Breast epithelium (tissue), 4 donors: ENCODE results near the gene APEH. TPM values are rescaled to one million over a fixed set of nuclear protein-coding genes. Genes with fewer than 3 reads are reported as not detected.

ENCODE experiments used
- DNase-seq, 2 donors: peaks; one replicate each; pipeline ENCODE4 v3.0.0-alpha.2; 2019; ENCODE audit warnings: low spot score in 2 of 2
- H3K27ac ChIP-seq, 2 donors: fragments of 200-600 bp; sonication (generic) in 1 of 2; one replicate each; pipeline ENCODE4 v1.5.1; 2016 to 2019; ENCODE audit warnings: mild to moderate bottlenecking in 1 of 2
- H3K27me3 ChIP-seq, 2 donors: fragments of 200-600 bp; sonication (generic) in 1 of 2; one replicate each; pipeline versions ENCODE4 v1.5.1 to v1.6.0; 2017 to 2019; ENCODE audit warnings: control low read depth in 1 of 2, mild to moderate bottlenecking in 1 of 2
- H3K36me3 ChIP-seq: fragments of 200-600 bp; one replicate; pipeline ENCODE4 v1.5.1; 2019
- H3K4me1 ChIP-seq, 2 donors: fragments of 200-600 bp; sonication (generic); one replicate each; pipeline ENCODE4 v1.5.1; 2016 to 2019; ENCODE audit warnings: control low read depth in 1 of 2
- H3K4me3 ChIP-seq, 3 donors: fragments of 200-600 bp; sonication (generic); 1 replicate in 2 of 3; 2 replicates in 1 of 3; pipeline ENCODE4 v1.5.1; 2016 to 2019; ENCODE audit warnings: mild to moderate bottlenecking in 3 of 3, moderate library complexity in 2 of 3
- H3K9me3 ChIP-seq, 2 donors: fragments of 200-600 bp; sonication (generic) in 1 of 2; one replicate each; pipeline ENCODE4 v1.5.1; 2016 to 2019; ENCODE audit warnings: control low read depth in 1 of 2
- POLR2A ChIP-seq: fragments of 450-650 bp; IDR thresholded peaks from one replicate; pipeline ENCODE4 v1.6.1; 2016; ENCODE audit warnings: antibody characterized with exemption, mild to moderate bottlenecking, moderate library complexity
- POLR2AphosphoS5 ChIP-seq, 3 donors: sonication (generic); formaldehyde crosslinking; IDR thresholded peaks; one replicate each; pipeline ENCODE4 v1.6.1; 2017; ENCODE audit warnings: antibody characterized with exemption in 3 of 3
- intact Hi-C: fragments of 100-400 bp; cut with DNase I; formaldehyde crosslinking; loops from one replicate; pipeline ENCODE4 v1.15.1; 2023; ENCODE audit warnings: low total_unique reads
- total RNA-seq, 3 donors: library from RNA; depleted of rRNA; stranded (reverse); fragments of >200 nt; gene quantifications; one replicate each; pipeline ENCODE4 v1.1.0, GENCODE V29; 2016
- TF ChIP-seq, protein P1 (sequence below), 3 donors: fragments of 450-650 bp; IDR thresholded peaks; one replicate each; pipeline ENCODE4 v1.5.1; 2016 to 2017; ENCODE audit warnings: antibody characterized with exemption in 3 of 3, mild to moderate bottlenecking in 3 of 3, moderate library complexity in 3 of 3

APEH gene
- total RNA-seq, 3 donors from 2014 or later, result 69.5 to 80.0 (median 70.1) TPM

DNA sequence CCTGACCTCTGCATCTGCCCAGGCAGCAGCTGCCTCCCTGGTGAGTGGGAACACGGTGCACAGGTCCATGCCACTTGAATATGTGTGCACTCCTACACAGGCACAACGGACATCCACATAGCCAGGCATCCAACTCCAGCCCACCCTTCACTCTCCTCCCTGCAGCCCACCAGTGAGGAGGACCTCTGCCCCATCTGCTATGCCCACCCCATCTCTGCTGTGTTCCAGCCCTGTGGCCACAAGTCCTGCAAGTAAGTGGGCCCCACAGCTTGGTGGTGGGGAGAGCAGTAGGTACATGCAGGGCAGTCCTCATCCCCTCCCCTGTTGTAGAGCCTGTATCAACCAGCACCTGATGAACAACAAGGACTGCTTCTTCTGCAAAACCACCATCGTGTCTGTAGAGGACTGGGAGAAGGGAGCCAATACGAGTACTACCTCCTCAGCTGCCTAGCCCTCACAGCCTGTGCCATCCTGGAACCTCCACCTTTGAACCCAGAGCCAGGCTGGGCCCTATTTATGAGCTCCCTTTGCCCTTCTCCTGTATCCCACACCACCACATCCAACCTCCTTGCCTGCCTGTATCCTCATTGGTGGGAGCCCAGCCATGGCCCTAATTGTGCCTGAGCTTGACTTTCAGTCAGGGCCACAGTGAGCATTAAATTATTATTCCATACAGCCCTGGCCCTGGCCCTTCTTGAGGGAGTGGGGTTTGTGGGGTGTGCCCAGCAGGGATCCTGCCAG lies 46.9 kb downstream of the APEH start:
- Histone ChIP-seq H3K4me3 (no peak overlapping the region), H3K4me1 (peaks cover 10 to 14% of the 10 kb centered on the region in 2 donors), H3K27ac (no peak overlapping the region), H3K36me3 (no peaks in the 10 kb centered on the region), H3K9me3 (no peaks in the 10 kb centered on the region), H3K27me3 (no peaks in the 10 kb centered on the region)
- TF ChIP-seq POLR2AphosphoS5 (IDR thresholded peaks at IDR 0.05) (no peak), POLR2A (no peak)
- TF ChIP-seq, protein P1, sequence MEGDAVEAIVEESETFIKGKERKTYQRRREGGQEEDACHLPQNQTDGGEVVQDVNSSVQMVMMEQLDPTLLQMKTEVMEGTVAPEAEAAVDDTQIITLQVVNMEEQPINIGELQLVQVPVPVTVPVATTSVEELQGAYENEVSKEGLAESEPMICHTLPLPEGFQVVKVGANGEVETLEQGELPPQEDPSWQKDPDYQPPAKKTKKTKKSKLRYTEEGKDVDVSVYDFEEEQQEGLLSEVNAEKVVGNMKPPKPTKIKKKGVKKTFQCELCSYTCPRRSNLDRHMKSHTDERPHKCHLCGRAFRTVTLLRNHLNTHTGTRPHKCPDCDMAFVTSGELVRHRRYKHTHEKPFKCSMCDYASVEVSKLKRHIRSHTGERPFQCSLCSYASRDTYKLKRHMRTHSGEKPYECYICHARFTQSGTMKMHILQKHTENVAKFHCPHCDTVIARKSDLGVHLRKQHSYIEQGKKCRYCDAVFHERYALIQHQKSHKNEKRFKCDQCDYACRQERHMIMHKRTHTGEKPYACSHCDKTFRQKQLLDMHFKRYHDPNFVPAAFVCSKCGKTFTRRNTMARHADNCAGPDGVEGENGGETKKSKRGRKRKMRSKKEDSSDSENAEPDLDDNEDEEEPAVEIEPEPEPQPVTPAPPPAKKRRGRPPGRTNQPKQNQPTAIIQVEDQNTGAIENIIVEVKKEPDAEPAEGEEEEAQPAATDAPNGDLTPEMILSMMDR (IDR thresholded peaks at IDR 0.05), result no peak
- intact Hi-C loops, result no loop called here
- peak in 1 of 2 donors; percentile 33 for DNase-seq

DNA sequence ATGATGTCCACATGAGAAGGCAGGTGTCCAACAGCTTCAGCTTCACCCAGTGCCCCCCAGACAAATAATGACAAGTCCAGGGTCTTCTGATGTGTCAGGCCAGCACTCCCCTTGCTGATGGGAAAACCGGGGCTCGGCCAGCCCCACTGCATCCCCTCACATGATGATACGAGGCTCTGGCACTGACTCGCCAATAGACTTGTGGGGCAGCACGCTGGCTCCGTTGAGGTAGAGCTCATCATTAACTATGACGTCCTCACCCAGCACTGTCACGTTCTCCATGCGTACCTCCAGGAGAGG lies 47.4 kb downstream of the APEH start:
- intact Hi-C loops, result no loop called here
- no peaks in the 10 kb centered on the region for H3K27me3 ChIP-seq
- TF ChIP-seq POLR2AphosphoS5 (IDR thresholded peaks at IDR 0.05) (no peak), POLR2A (no peak)
- TF ChIP-seq, protein P1 (IDR thresholded peaks at IDR 0.05), result no peak
- no peaks in the 10 kb centered on the region for H3K36me3 ChIP-seq
- H3K4me3 ChIP-seq, result no peak overlapping the region
- H3K9me3 ChIP-seq, result no peaks in the 10 kb centered on the region
- H3K4me1 ChIP-seq, result peaks cover 10 to 14% of the 10 kb centered on the region in 2 donors
- no peak overlapping the region for H3K27ac ChIP-seq
- DNase-seq, result peak in 1 of 2 donors; percentile 44

DNA sequence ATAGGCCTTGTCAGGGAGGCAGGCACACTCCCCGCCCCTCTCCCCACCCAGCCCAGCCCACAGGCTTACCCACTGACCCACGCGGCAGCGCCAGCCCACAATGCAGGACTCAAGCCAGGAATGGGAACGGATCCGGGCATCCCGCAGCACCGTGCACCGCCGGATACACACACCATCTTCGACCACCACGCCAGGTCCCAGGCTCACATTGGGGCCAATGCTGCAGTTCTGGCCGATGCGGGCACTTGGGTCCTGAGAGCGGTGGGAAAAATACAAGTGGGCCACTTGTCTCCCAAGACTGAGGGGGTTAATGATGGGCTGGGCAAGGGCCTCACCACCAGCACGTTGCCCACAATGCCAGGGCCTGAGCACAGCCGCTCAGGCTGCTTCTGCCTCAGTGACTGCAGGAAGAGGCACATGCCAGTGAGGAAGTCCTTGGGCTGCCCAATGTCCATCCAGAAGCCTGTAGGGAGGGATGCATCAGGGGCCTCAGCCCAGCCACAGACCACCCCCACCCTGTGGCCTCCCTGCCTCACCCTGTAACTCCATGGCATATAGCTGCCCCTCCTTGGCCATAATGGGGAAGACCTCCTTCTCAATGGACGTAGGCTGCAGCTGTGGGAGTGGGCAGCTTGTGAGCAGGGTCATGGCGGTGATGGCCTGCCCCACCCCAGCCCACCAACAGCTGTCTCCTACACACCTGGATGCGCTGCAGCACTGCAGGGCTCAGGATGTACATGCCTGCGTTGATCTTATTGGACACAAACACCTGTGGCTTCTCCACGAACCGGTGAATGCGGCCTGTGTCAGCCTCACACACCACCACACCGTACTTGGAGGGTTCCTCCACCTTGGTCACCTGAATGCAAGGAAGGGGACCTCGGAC lies 48.0 kb downstream of the APEH start:
- TF ChIP-seq POLR2A, result no peak
- TF ChIP-seq, protein P1 (IDR thresholded peaks at IDR 0.05), result no peak
- no peak for TF ChIP-seq POLR2AphosphoS5 (IDR thresholded peaks at IDR 0.05)
- intact Hi-C loops, result no loop called here
- Histone ChIP-seq H3K27ac (peak overlapping the region; percentile 96 to 99), H3K4me1 (peaks cover 10 to 14% of the 10 kb centered on the region in 2 donors), H3K9me3 (no peaks in the 10 kb centered on the region), H3K4me3 (peak overlapping the region in 2 of 3 donors; percentile 96 to 100), H3K36me3 (no peaks in the 10 kb centered on the region), H3K27me3 (no peaks in the 10 kb centered on the region)
- DNase-seq, result peak in 1 of 2 donors; percentile 51

DNA sequence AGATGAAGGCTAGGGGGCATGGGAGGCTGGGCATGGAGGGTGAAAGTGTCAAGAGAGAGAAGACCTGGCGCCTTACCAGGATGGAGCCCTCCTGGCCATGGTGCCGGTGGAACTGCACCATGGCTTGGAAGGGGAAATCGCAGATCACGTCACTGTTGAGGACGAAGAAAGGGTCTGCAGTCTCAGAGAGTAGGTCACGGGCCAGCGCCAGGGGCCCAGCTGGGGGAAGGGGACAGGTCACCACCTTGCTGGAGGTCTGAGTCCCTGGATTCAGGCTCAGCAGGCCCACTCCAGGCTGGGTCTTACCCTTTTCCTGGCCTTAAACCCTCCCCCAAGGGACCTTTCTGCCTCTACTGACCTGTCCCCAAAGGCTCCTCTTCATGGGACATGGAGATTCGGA lies 48.7 kb downstream of the APEH start:
- H3K36me3 ChIP-seq, result no peaks in the 10 kb centered on the region
- H3K4me1 ChIP-seq, result peaks cover 10 to 14% of the 10 kb centered on the region in 2 donors
- no peaks in the 10 kb centered on the region for H3K9me3 ChIP-seq
- H3K4me3 ChIP-seq, result peak overlapping the region; percentile 91 to 100 (median 96)
- peak in 1 of 2 donors; percentile 44 for DNase-seq
- intact Hi-C loops, result no loop called here
- TF ChIP-seq, protein P1 (IDR thresholded peaks at IDR 0.05), result no peak
- TF ChIP-seq POLR2AphosphoS5 (IDR thresholded peaks at IDR 0.05) (no peak), POLR2A (no peak)
- no peaks in the 10 kb centered on the region for H3K27me3 ChIP-seq
- H3K27ac ChIP-seq, result peak overlapping the region; percentile 96 to 99

DNA sequence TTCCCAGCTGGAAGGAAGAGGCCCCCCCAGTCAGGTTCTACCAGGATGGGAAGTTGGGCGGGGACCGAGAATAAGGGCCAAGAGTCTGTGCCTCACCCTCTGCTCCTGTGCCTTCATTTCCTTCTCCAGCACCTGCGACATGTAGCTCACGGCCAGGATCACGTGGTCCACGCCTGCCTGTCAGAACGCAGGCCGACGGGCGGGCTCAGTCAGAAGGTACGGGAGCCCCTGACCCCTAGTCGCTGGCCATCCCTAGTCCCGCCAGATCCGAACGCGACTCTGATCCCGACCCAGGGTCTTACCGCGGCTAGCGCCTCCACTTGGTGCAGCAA lies 49.1 kb downstream of the APEH start:
- no peaks in the 10 kb centered on the region for H3K36me3 ChIP-seq
- intact Hi-C loops, result no loop called here
- peak overlapping the region; percentile 91 to 100 (median 96) for H3K4me3 ChIP-seq
- TF ChIP-seq, protein P1 (IDR thresholded peaks at IDR 0.05), result no peak
- no peak for TF ChIP-seq POLR2A
- H3K4me1 ChIP-seq, result peaks cover 10 to 14% of the 10 kb centered on the region in 2 donors
- H3K27me3 ChIP-seq, result no peaks in the 10 kb centered on the region
- peak; percentile 67 to 76 for DNase-seq
- peak overlapping the region; percentile 96 to 99 for H3K27ac ChIP-seq
- H3K9me3 ChIP-seq, result no peaks in the 10 kb centered on the region
